Endothelial cell of umbilical vein (primary cell): ENCODE results near the gene PRKD2. TPM values are rescaled to one million over a fixed set of nuclear protein-coding genes. Genes with fewer than 3 reads are reported as not detected.
"Not testable (repeated sequence)": the region's sequence is repeated elsewhere in the genome, so short reads cannot be mapped to it uniquely, and the experiment has no call there.

ENCODE experiments used
- BruUV-seq: library from RNA; stranded (reverse); fragments of 400-500 nt; replicated peaks from 2 replicates; lab custom pipeline; 2021; lab: Mats Ljungman, UMichigan
- CTCF ChIA-PET: fragments of 300-600, 350-600 bp; sonication (Branson Sonifier 250); formaldehyde crosslinking; loops from one replicate; lab custom pipeline; 2021; ENCODE audit warnings: antibody characterized with exemption, inconsistent platforms; lab: Charles Lee
- POLR2A ChIA-PET: fragments of 300-600, 350-600 bp; sonication (Branson Sonifier 250); formaldehyde crosslinking; loops from one replicate; lab custom pipeline; 2021; ENCODE audit warnings: antibody characterized with exemption, inconsistent platforms; lab: Charles Lee
- DNase-seq: peaks from one replicate; pipeline ENCODE4 v3.0.0-alpha.2; 2011; ENCODE audit warnings: low read depth, low spot score
- FAIRE-seq: peaks from 2 replicates; lab custom pipeline; 2011; peaks lifted over from hg19 to GRCh38; lab: Jason Lieb, UNC
- H2AFZ ChIP-seq: 2 replicates; pipeline ENCODE4 v1.6.0; 2012; ENCODE audit warnings: low read depth, low read length, control low read depth, inconsistent platforms
- H3K27ac ChIP-seq: 2 replicates; pipeline ENCODE4 v1.5.1; 2011; ENCODE audit warnings: low read depth, mild to moderate bottlenecking, control low read depth, low read length, moderate library complexity; ENCODE audit not compliant: insufficient read depth
- H3K27me3 ChIP-seq, 2 experiments: 2 replicates each; pipeline versions ENCODE4 v1.6.0 to v1.6.1; 2011; ENCODE audit warnings: low read length in 2 of 2, mixed read lengths in 1 of 2; ENCODE audit not compliant: control insufficient read depth in 2 of 2, insufficient read depth in 2 of 2
- H3K36me3 ChIP-seq, 2 experiments: 2 replicates in 1 of 2; 3 replicates in 1 of 2; pipeline ENCODE4 v1.5.1; 2011; ENCODE audit warnings: low read length in 2 of 2, mild to moderate bottlenecking in 1 of 2, moderate library complexity in 1 of 2; ENCODE audit not compliant: control insufficient read depth in 2 of 2, insufficient read depth in 2 of 2; ENCODE audit errors: extremely low read depth in 1 of 2
- H3K4me1 ChIP-seq: 3 replicates; pipeline ENCODE4 v1.5.1; 2011; ENCODE audit warnings: mild to moderate bottlenecking, low read length; ENCODE audit not compliant: control insufficient read depth, insufficient read depth; ENCODE audit errors: extremely low read depth
- H3K4me2 ChIP-seq: 2 replicates; pipeline ENCODE4 v1.6.1; 2011; ENCODE audit warnings: low read length, control low read depth, mixed read lengths; ENCODE audit not compliant: insufficient read depth
- H3K4me3 ChIP-seq, 3 experiments: fragments of 200-600 bp in 1 of 3; sonication (generic), shearing (Covaris generic) in 1 of 3; replicated peaks in 1 of 3; 2 replicates each; pipeline ENCODE4 v1.5.1; 2011 to 2016; ENCODE audit warnings: control low read depth in 3 of 3, low read length in 3 of 3, mild to moderate bottlenecking in 2 of 3, inconsistent platforms in 1 of 3, low read depth in 1 of 3, moderate library complexity in 1 of 3; ENCODE audit not compliant: insufficient read depth in 1 of 3
- H3K79me2 ChIP-seq: 2 replicates; pipeline ENCODE4 v1.6.0; 2012; ENCODE audit warnings: low read length, inconsistent platforms; ENCODE audit not compliant: control insufficient read depth, insufficient read depth
- H3K9ac ChIP-seq: replicated peaks from 2 replicates; pipeline ENCODE3; 2011; ENCODE audit warnings: low read length, control low read depth; ENCODE audit not compliant: insufficient read depth; ENCODE audit errors: extremely low read depth
- H3K9me1 ChIP-seq: replicated peaks from 3 replicates; pipeline ENCODE4 v1.6.0; 2011; ENCODE audit warnings: mild to moderate bottlenecking, low read length; ENCODE audit not compliant: control insufficient read depth, insufficient read depth; ENCODE audit errors: extremely low read depth
- H3K9me3 ChIP-seq: replicated peaks from 2 replicates; pipeline ENCODE4 v1.5.1; 2012; ENCODE audit warnings: low read length, inconsistent platforms; ENCODE audit not compliant: control insufficient read depth, insufficient read depth
- H4K20me1 ChIP-seq: replicated peaks from 2 replicates; pipeline ENCODE3; 2011; ENCODE audit warnings: mild to moderate bottlenecking, low read length; ENCODE audit not compliant: control insufficient read depth, insufficient read depth; ENCODE audit errors: extremely low read depth
- EZH2 ChIP-seq: IDR thresholded peaks from 2 replicates; pipeline ENCODE4 v1.6.1; 2012; ENCODE audit warnings: borderline replicate concordance, low read depth, mild to moderate bottlenecking, moderate library complexity, low read length, inconsistent platforms; ENCODE audit not compliant: severe bottlenecking
- FOS ChIP-seq: IDR thresholded peaks from 2 replicates; pipeline ENCODE4 v1.6.1; 2011; ENCODE audit warnings: mild to moderate bottlenecking, low read length, moderate library complexity, borderline replicate concordance; ENCODE audit not compliant: insufficient read depth
- GATA2 ChIP-seq: IDR thresholded peaks from 2 replicates; pipeline ENCODE4 v1.7.0; 2011; ENCODE audit warnings: low read depth, mild to moderate bottlenecking, moderate library complexity, mixed read lengths, low read length; ENCODE audit not compliant: insufficient read length, insufficient read depth
- JUN ChIP-seq: IDR thresholded peaks from 2 replicates; pipeline ENCODE4 v1.6.1; 2011; ENCODE audit warnings: borderline replicate concordance, low read depth; ENCODE audit not compliant: insufficient read length, insufficient read depth
- MAX ChIP-seq: IDR thresholded peaks from 2 replicates; pipeline ENCODE4 v1.6.1; 2011; ENCODE audit not compliant: insufficient read depth, insufficient read length
- MYC ChIP-seq: IDR thresholded peaks from one replicate; pipeline ENCODE4 v1.6.1; 2011; ENCODE audit warnings: mild to moderate bottlenecking, low read depth, low read length
- POLR2A ChIP-seq: IDR thresholded peaks from 2 replicates; pipeline ENCODE4 v1.6.1; 2012; ENCODE audit warnings: low read depth, mild to moderate bottlenecking, control low read depth, low read length
- POLR2AphosphoS5 ChIP-seq: IDR thresholded peaks from 2 replicates; pipeline ENCODE4 v1.6.1; 2012; ENCODE audit warnings: low read depth, mild to moderate bottlenecking, control low read depth, low read length, moderate library complexity; ENCODE audit not compliant: insufficient read depth
- dilution Hi-C: fragments of 300-500 bp; cut with MboI; formaldehyde crosslinking; loops from one replicate; pipeline ENCODE4 v1.15.0; 2019; ENCODE audit warnings: low sequenced_read_pairs; ENCODE audit not compliant: extremely low pct_ligation_motif_present
- intact Hi-C: fragments of 100-400 bp; cut with micrococcal nuclease; formaldehyde crosslinking; loops from one replicate; pipeline ENCODE4 v1.10.0; 2022
- polyA plus RNA-seq, 4 experiments: library from polyadenylated mRNA; depleted of rRNA in 3 of 4; stranded (reverse) in 3 of 4; unstranded in 1 of 4; fragments of >200 nt; gene quantifications; 2 replicates each; pipeline versions ENCODE4 v1.2.1 to v1.2.3, GENCODE V29; 2011 to 2012; ENCODE audit warnings: missing spikeins in 1 of 4
- total RNA-seq: library from RNA; stranded (reverse); gene quantifications from 2 replicates; pipeline ENCODE4 v1.2.3, GENCODE V29; 2021

The PRKD2 gene
- total and polyA plus RNA-seq, 2 donors (not counting 3 experiments of a cell fraction or from before 2014, with no cell fraction given), result 40.4 to 94.9 TPM

GRCh38 chr19:46630586-46631205 lies 86.2 kb downstream of the PRKD2 start:
- ChIA-PET POLR2A (no interaction called here), CTCF (interaction anchor here (1.5 to 5.1 kb wide), 4 partner anchors 13 to 31 kb away, joined by 4 to 39 read pairs (median 25); partner anchors contain the start of gene DACT3)
- FAIRE-seq, result no peak
- Histone ChIP-seq H3K9ac (no peak overlapping the region), H3K4me3 (no peak overlapping the region), H3K36me3 (no peaks in the 10 kb centered on the region), H2AFZ (no peak overlapping the region), H3K27me3 (peaks cover 0 to 4% of the 10 kb centered on the region in 2 experiments), H3K9me3 (no peaks in the 10 kb centered on the region), H4K20me1 (no peaks in the 10 kb centered on the region), H3K27ac (no peak overlapping the region), H3K79me2 (no peaks in the 10 kb centered on the region), H3K4me2 (no peak overlapping the region), H3K9me1 (no peaks in the 10 kb centered on the region), H3K4me1 (peaks cover 2% of the 10 kb centered on the region)
- no TSS peak for BruUV-seq
- DNase-seq, result no peak
- TF ChIP-seq GATA2, result no peak
- TF ChIP-seq FOS, result no peak
- TF ChIP-seq MYC, result no peak
- dilution Hi-C loops (no loop called here), intact Hi-C loops (no loop called here)

GRCh38 chr19:46629546-46630025 lies 87.3 kb downstream of the PRKD2 start:
- FAIRE-seq, result peak; percentile 74
- Histone ChIP-seq H3K9me1 (no peaks in the 10 kb centered on the region), H3K4me2 (no peak overlapping the region), H3K4me1 (peaks cover 12% of the 10 kb centered on the region), H3K79me2 (no peaks in the 10 kb centered on the region), H3K9ac (no peak overlapping the region), H2AFZ (no peak overlapping the region), H3K36me3 (no peaks in the 10 kb centered on the region), H3K9me3 (no peaks in the 10 kb centered on the region), H4K20me1 (no peaks in the 10 kb centered on the region), H3K27ac (no peak overlapping the region), H3K4me3 (no peak overlapping the region), H3K27me3 (no peaks in the 10 kb centered on the region)
- CTCF ChIA-PET, result interaction anchor here (1.3 to 5.1 kb wide), 4 partner anchors 13 to 32 kb away, joined by 3 to 29 read pairs (median 16); partner anchors contain the start of gene DACT3
- DNase-seq, result peak; percentile 75
- POLR2A ChIA-PET, result no interaction called here
- dilution Hi-C loops (no loop called here), intact Hi-C loops (no loop called here)
- no peak for TF ChIP-seq FOS
- peak; percentile 42 for TF ChIP-seq GATA2
- TF ChIP-seq POLR2AphosphoS5, result peak; percentile 73
- TF ChIP-seq POLR2A, result no peak
- TF ChIP-seq JUN, result no peak
- no peak for TF ChIP-seq MYC
- TF ChIP-seq MAX, result no peak
- TF ChIP-seq EZH2, result no peak
- BruUV-seq, result no TSS peak

- dilution Hi-C loops, H4K20me1 ChIP-seq, POLR2A ChIA-PET, DNase-seq, FAIRE-seq, H3K9me1 ChIP-seq, H3K9me3 ChIP-seq, H3K79me2 ChIP-seq, H3K4me2 ChIP-seq, H3K4me3 ChIP-seq, H3K27me3 ChIP-seq, BruUV-seq, intact Hi-C loops, H3K9ac ChIP-seq, H3K36me3 ChIP-seq, H3K27ac ChIP-seq, H2AFZ ChIP-seq: not testable (repeated sequence)
- peaks cover 12% of the 10 kb centered on the region for H3K4me1 ChIP-seq
- CTCF ChIA-PET, result interaction anchor here (1.3 to 5.1 kb wide), 5 partner anchors 12 to 33 kb away, joined by 3 to 29 read pairs (median 13); partner anchors contain the start of gene DACT3
These were observed 87.9 kb downstream of the PRKD2 start for GRCh38 chr19:46628970-46629369.
